Adrenal gland (tissue), 12 donors: ENCODE results near the gene RNU6-9. TPM values are rescaled to one million over a fixed set of nuclear protein-coding genes. Genes with fewer than 3 reads are reported as not detected.
A peak's percentile ranks its signal among the peaks of the same experiment; 100 is the strongest.

Source experiments
- DNase-seq, 7 donors: peaks; one replicate each; pipeline ENCODE4 v3.0.0-alpha.2; 2019 to 2020
- H3K27ac ChIP-seq, 5 donors: fragments of 200-600 bp; sonication (generic) in 4 of 5; 1 replicate in 3 of 5; 2 replicates in 2 of 5; pipeline versions ENCODE4 v1.5.1 to v1.8.0; 2016 to 2020; ENCODE audit warnings: mild to moderate bottlenecking in 1 of 5
- H3K27me3 ChIP-seq: fragments of 200-600 bp; 2 replicates; pipeline ENCODE4 v1.8.0; 2021
- H3K36me3 ChIP-seq, 2 donors: fragments of 200-600 bp; replicated peaks in 1 of 2; 1 replicate in 1 of 2; 2 replicates in 1 of 2; pipeline versions ENCODE4 v1.5.1 to v1.8.0; 2018 to 2022
- H3K4me1 ChIP-seq, 2 donors: fragments of 200-600 bp; replicated peaks in 1 of 2; 1 replicate in 1 of 2; 2 replicates in 1 of 2; pipeline versions ENCODE4 v1.5.1 to v1.8.0; 2018 to 2021
- H3K4me3 ChIP-seq, 4 donors: fragments of 200-600 bp; sonication (generic) in 3 of 4; one replicate each; pipeline ENCODE4 v1.5.1; 2016 to 2018
- H3K9me3 ChIP-seq, 3 donors: fragments of 200-600 bp; sonication (generic) in 1 of 3; replicated peaks in 1 of 3; 1 replicate in 2 of 3; 2 replicates in 1 of 3; pipeline versions ENCODE4 v1.5.1 to v1.8.0; 2016 to 2021
- POLR2A ChIP-seq, 2 donors: fragments of 450-650 bp; IDR thresholded peaks; one replicate each; pipeline ENCODE4 v1.6.1; 2017; ENCODE audit warnings: antibody characterized with exemption in 2 of 2, mild to moderate bottlenecking in 2 of 2, moderate library complexity in 1 of 2
- WGBS, 4 donors: extraction: QIAGEN DNeasy Blood & Tissue Kit in 2 of 4; methylation state at CpG; one replicate each; pipeline versions ENCODE4 v1.1.5 to v1.1.7; 2013 to 2017; 5-methylcytosine and 5-hydroxymethylcytosine counted together
- intact Hi-C, 2 donors: fragments of 100-400 bp; cut with DNase I; formaldehyde crosslinking; loops; one replicate each; pipeline versions ENCODE4 v1.14.1 to v1.15.0; 2022 to 2023
- polyA plus RNA-seq, 3 donors: library from polyadenylated mRNA; stranded (reverse); fragments of 200-250 nt in 2 of 3; fragments of 350-450 nt in 1 of 3; fragmentation: Illumina TruSeq in 1 of 3; extraction: RNeasy Lipid Tissue Mini Kit (QIAGEN cat#74804) in 1 of 3; gene quantifications; one replicate each; pipeline ENCODE4 v1.2.3, GENCODE V29; 2013 to 2014
- total RNA-seq, 9 donors: library from RNA; depleted of rRNA in 4 of 9; stranded (reverse); fragments of >200 nt in 4 of 9; fragments of 120-200 nt in 1 of 9; fragmentation: NEBNext Ultra II Directional in 1 of 9; extraction: Animal tissue kit (Norgen Biotek cat#: 25700) in 1 of 9; gene quantifications; one replicate each; pipeline versions ENCODE4 v1.1.0 to v1.2.4, GENCODE V29; 2013 to 2023
- TF ChIP-seq, protein P1 (sequence below), 6 experiments: fragments of 450-650 bp in 4 of 6; fragments of 200-600 bp in 2 of 6; sonication (generic) in 1 of 6; IDR thresholded peaks; 1 replicate in 5 of 6; 2 replicates in 1 of 6; pipeline versions ENCODE4 v1.5.1 to v1.8.0; 2016 to 2021; ENCODE audit warnings: antibody characterized with exemption in 6 of 6, mild to moderate bottlenecking in 2 of 6, moderate library complexity in 1 of 6
- donor health status: healthy with polysubstance abuse.
- donor health status: Bipolar disorder and iron deficiency.
- donor health status: DM: yes; HTN: yes; CAD: no.
- donor health status: DM: no; HTN: no; CAD: no.
- donor health status: DM: no; HTN: no; CAD: no.
- donor health status: DM: yes; HTN: yes; CAD: no.

RNU6-9 gene
- total and polyA plus RNA-seq, 12 donors: not detected

- Histone ChIP-seq H3K27ac (no peak overlapping the region), H3K9me3 (no peaks in the 10 kb centered on the region), H3K36me3 (peaks cover 0 to 3% of the 10 kb centered on the region in 2 donors), H3K4me1 (peaks cover 6 to 8% of the 10 kb centered on the region in 2 donors), H3K4me3 (no peak overlapping the region), H3K27me3 (no peaks in the 10 kb centered on the region)
- no peak for DNase-seq
- TF ChIP-seq, protein P1, sequence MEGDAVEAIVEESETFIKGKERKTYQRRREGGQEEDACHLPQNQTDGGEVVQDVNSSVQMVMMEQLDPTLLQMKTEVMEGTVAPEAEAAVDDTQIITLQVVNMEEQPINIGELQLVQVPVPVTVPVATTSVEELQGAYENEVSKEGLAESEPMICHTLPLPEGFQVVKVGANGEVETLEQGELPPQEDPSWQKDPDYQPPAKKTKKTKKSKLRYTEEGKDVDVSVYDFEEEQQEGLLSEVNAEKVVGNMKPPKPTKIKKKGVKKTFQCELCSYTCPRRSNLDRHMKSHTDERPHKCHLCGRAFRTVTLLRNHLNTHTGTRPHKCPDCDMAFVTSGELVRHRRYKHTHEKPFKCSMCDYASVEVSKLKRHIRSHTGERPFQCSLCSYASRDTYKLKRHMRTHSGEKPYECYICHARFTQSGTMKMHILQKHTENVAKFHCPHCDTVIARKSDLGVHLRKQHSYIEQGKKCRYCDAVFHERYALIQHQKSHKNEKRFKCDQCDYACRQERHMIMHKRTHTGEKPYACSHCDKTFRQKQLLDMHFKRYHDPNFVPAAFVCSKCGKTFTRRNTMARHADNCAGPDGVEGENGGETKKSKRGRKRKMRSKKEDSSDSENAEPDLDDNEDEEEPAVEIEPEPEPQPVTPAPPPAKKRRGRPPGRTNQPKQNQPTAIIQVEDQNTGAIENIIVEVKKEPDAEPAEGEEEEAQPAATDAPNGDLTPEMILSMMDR (IDR thresholded peaks at IDR 0.05): no peak
- WGBS, 4 donors: 81 to 91% (median 84%) methylated on average over 6 to 10 of the region's 10 CpGs
- intact Hi-C loops: no loop called here
These were observed 3.1 kb downstream of the RNU6-9 start for GRCh38 chr19:896434-896833.

DNA sequence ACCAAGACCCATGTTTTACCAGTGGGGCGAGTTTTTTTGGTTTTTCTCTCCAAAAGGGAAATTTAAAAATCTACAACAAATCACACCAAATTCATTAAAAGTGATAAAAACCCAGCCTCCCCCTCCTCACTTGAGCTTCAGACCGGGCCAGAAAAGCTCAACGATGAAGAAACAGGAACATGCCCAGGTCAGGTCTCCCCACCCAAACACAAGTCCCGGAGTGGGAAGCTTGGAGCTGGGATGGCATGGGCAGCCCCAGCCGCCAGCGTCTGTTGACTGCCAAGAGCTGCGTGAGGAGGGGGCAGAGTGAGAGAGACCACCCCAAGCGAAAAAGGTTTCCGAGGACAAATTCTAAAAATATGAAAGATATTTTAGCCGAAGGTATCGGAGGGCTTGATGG lies 3.7 kb downstream of the RNU6-9 start:
- TF ChIP-seq POLR2A (IDR thresholded peaks at IDR 0.05): no peak
- TF ChIP-seq, protein P1 (IDR thresholded peaks at IDR 0.05): no peak
- Histone ChIP-seq H3K9me3 (no peaks in the 10 kb centered on the region), H3K27ac (no peak overlapping the region), H3K27me3 (no peaks in the 10 kb centered on the region), H3K4me3 (no peak overlapping the region), H3K36me3 (peaks cover 0 to 3% of the 10 kb centered on the region in 2 donors), H3K4me1 (peaks cover 5 to 6% of the 10 kb centered on the region in 2 donors)
- intact Hi-C loops: no loop called here
- DNase-seq: no peak
- 91 to 93% (median 92%) methylated on average over 11 of the region's 11 CpGs for WGBS, 4 donors

GRCh38 chr19:897442-898039 lies 4.3 kb downstream of the RNU6-9 start:
- intact Hi-C loops: no loop called here
- 92 to 94% (median 93%) methylated on average over 12 to 26 of the region's 26 CpGs for WGBS, 4 donors
- H3K4me3 ChIP-seq: no peak overlapping the region

GRCh38 chr19:898663-899062 lies 5.4 kb downstream of the RNU6-9 start:
- Histone ChIP-seq H3K9me3 (no peaks in the 10 kb centered on the region), H3K36me3 (peaks cover 0 to 3% of the 10 kb centered on the region in 2 donors), H3K4me3 (no peak overlapping the region), H3K27ac (no peak overlapping the region), H3K27me3 (no peaks in the 10 kb centered on the region), H3K4me1 (peaks cover 3 to 8% of the 10 kb centered on the region in 2 donors)
- 79 to 86% (median 82%) methylated on average over 9 to 20 of the region's 20 CpGs for WGBS, 4 donors
- TF ChIP-seq, protein P1 (IDR thresholded peaks at IDR 0.05): no peak
- TF ChIP-seq POLR2A (IDR thresholded peaks at IDR 0.05): no peak
- intact Hi-C loops: no loop called here
- peak in 1 of 7 donors; percentile 78 for DNase-seq

More at GRCh38 chr19:897442-898039, 4.3 kb downstream of the RNU6-9 start:
- no peaks in the 10 kb centered on the region for H3K27me3 ChIP-seq
- H3K9me3 ChIP-seq: no peaks in the 10 kb centered on the region
- H3K36me3 ChIP-seq: peaks cover 0 to 3% of the 10 kb centered on the region in 2 donors
- peaks cover 0 to 7% of the 10 kb centered on the region in 2 donors for H3K4me1 ChIP-seq
- no peak for DNase-seq
- H3K27ac ChIP-seq: no peak overlapping the region
- TF ChIP-seq, protein P1 (IDR thresholded peaks at IDR 0.05): no peak
- no peak for TF ChIP-seq POLR2A (IDR thresholded peaks at IDR 0.05)
